GM12878 (cell line): ENCODE results near the gene GRM5. TPM values are rescaled to one million over a fixed set of nuclear protein-coding genes. Genes with fewer than 3 reads are reported as not detected.
"Not testable (repeated sequence)": the region's sequence is repeated elsewhere in the genome, so short reads cannot be mapped to it uniquely, and the experiment has no call there.

Source experiments
- ATAC-seq: fragments of 200-7000 bp; cut with Tn5 transposase; 3 replicates; pipeline ENCODE4 v1.9.1; 2020; ENCODE audit warnings: mild to moderate bottlenecking, moderate library complexity
- BruUV-seq: library from RNA; stranded (reverse); fragments of 400-500 nt; replicated peaks from 2 replicates; lab custom pipeline; 2021; lab: Mats Ljungman, UMichigan
- CTCF ChIA-PET: fragments of 300-600 bp; sonication (Branson Sonifier 250); formaldehyde crosslinking; extraction: SDS; loops from one replicate; lab custom pipeline; 2021; ENCODE audit warnings: inconsistent platforms; lab: Yijun Ruan, JAX
- POLR2A ChIA-PET: fragments of 350-600 bp; formaldehyde crosslinking; extraction: SDS; loops from one replicate; lab custom pipeline; 2021; ENCODE audit warnings: inconsistent platforms; lab: Charles Lee
- RAD21 ChIA-PET: fragments of 300-600 bp; sonication (Branson Sonifier 250); formaldehyde crosslinking; loops from one replicate; lab custom pipeline; 2023; ENCODE audit warnings: antibody characterized with exemption; ENCODE audit not compliant: unreplicated experiment; lab: Charles Lee
- SMC1A ChIA-PET: fragments of 300-600 bp; sonication (Branson Sonifier 250); formaldehyde crosslinking; loops from one replicate; lab custom pipeline; 2023; ENCODE audit not compliant: unreplicated experiment, uncharacterized antibody; lab: Charles Lee
- DNase-seq: peaks from one replicate; pipeline ENCODE4 v3.0.0-alpha.2; 2011; ENCODE audit warnings: low read depth, low spot score
- FAIRE-seq: peaks from 3 replicates; lab custom pipeline; 2011; peaks lifted over from hg19 to GRCh38; lab: Jason Lieb, UNC
- H2AFZ ChIP-seq: 2 replicates; pipeline ENCODE4 v1.6.0; 2011; ENCODE audit warnings: low read depth, low read length, control low read depth; ENCODE audit not compliant: control insufficient read depth
- H3K27ac ChIP-seq: 2 replicates; pipeline ENCODE4 v1.5.1; 2011; ENCODE audit warnings: control low read depth; ENCODE audit not compliant: control insufficient read depth, insufficient read depth
- H3K27me3 ChIP-seq, 2 experiments: replicated peaks in 1 of 2; 2 replicates each; pipeline versions ENCODE4 v1.6.0 to v1.6.1; 2011; ENCODE audit warnings: low read length in 1 of 2; ENCODE audit not compliant: control insufficient read depth in 2 of 2, insufficient read depth in 2 of 2
- H3K36me3 ChIP-seq, 2 experiments: 2 replicates each; pipeline ENCODE4 v1.5.1; 2011; ENCODE audit warnings: low read length in 1 of 2; ENCODE audit not compliant: control insufficient read depth in 2 of 2, insufficient read depth in 2 of 2
- H3K4me1 ChIP-seq: 2 replicates; pipeline ENCODE4 v1.6.1; 2011; ENCODE audit warnings: mild to moderate bottlenecking, low read length, moderate library complexity, mixed read lengths; ENCODE audit not compliant: control insufficient read depth, insufficient read depth
- H3K4me2 ChIP-seq: 2 replicates; pipeline ENCODE4 v1.6.0; 2011; ENCODE audit warnings: control low read depth; ENCODE audit not compliant: control insufficient read depth, insufficient read depth
- H3K4me3 ChIP-seq: fragments of 200-600 bp; sonication (generic); 2 replicates; pipeline ENCODE4 v1.5.1; 2016
- H3K79me2 ChIP-seq: 2 replicates; pipeline ENCODE4 v1.6.0; 2011; ENCODE audit warnings: low read length; ENCODE audit not compliant: control insufficient read depth, insufficient read depth
- H3K9ac ChIP-seq: 2 replicates; pipeline ENCODE4 v1.8.0; 2011; ENCODE audit warnings: low read length, control low read depth, mixed read lengths; ENCODE audit not compliant: control insufficient read depth, insufficient read depth
- H3K9me3 ChIP-seq: replicated peaks from 3 replicates; pipeline ENCODE4 v1.5.1; 2011; ENCODE audit warnings: mild to moderate bottlenecking, low read length; ENCODE audit not compliant: control insufficient read depth, insufficient read depth
- H4K20me1 ChIP-seq: 2 replicates; pipeline ENCODE4 v1.6.0; 2011; ENCODE audit not compliant: control insufficient read depth, insufficient read depth
- ASH2L ChIP-seq: fragments of 300-600, 200-600 bp; sonication (generic); IDR thresholded peaks from 2 replicates; pipeline ENCODE4 v1.6.1; 2017; ENCODE audit warnings: low read depth, mild to moderate bottlenecking, borderline replicate concordance
- GATAD2B ChIP-seq: fragments of 450-650 bp; conservative IDR thresholded peaks from 2 replicates; pipeline ENCODE4 v1.6.1; 2017; ENCODE audit warnings: low read depth, mild to moderate bottlenecking, moderate library complexity
- KLF5 ChIP-seq: fragments of 450-650 bp; IDR thresholded peaks from 2 replicates; pipeline ENCODE4 v1.6.1; 2014; ENCODE audit warnings: mild to moderate bottlenecking; ENCODE audit not compliant: partially characterized antibody
- NR2C2 ChIP-seq: IDR thresholded peaks from 2 replicates; pipeline ENCODE4 v1.6.1; 2011; ENCODE audit warnings: borderline replicate concordance, low read depth; ENCODE audit not compliant: control insufficient read depth, insufficient read length
- PAX8 ChIP-seq: fragments of 450-650 bp; IDR thresholded peaks from 2 replicates; pipeline ENCODE4 v1.6.1; 2017; ENCODE audit warnings: mild to moderate bottlenecking, moderate library complexity
- WRNIP1 ChIP-seq: IDR thresholded peaks from 2 replicates; pipeline ENCODE4 v1.6.1; 2011; ENCODE audit warnings: low read depth, low read length, improper control_type of control experiment, borderline replicate concordance
- ZSCAN29 ChIP-seq: fragments of 450-650 bp; IDR thresholded peaks from 2 replicates; pipeline ENCODE4 v1.6.1; 2017; ENCODE audit warnings: mild to moderate bottlenecking, moderate library complexity
- WGBS: methylation state at CpG from one replicate; pipeline ENCODE4 v1.1.6; 2016; ENCODE audit warnings: low lambda C conversion rate; ENCODE audit not compliant: insufficient replicate concordance, insufficient coverage; ENCODE audit errors: missing lambda C conversion rate; 5-methylcytosine and 5-hydroxymethylcytosine counted together
- in situ Hi-C: fragments of 300-500 bp; cut with MboI; formaldehyde crosslinking; loops from 9 replicates; pipeline ENCODE4 v1.14.3; 2018; ENCODE audit warnings: mixed read lengths
- intact Hi-C: fragments of 100-400 bp; cut with micrococcal nuclease; formaldehyde crosslinking; loops from one replicate; pipeline ENCODE4 v1.14.2; 2022; ENCODE audit not compliant: unreplicated experiment
- polyA plus RNA-seq, 11 experiments: library from polyadenylated mRNA; depleted of rRNA in 4 of 11; unstranded in 6 of 11; stranded (reverse) in 5 of 11; fragments of >200 nt; fragmentation: Nextera tagmentation in 4 of 11; fragmentation: Illumina TruSeq in 1 of 11; extraction: Ambion mirVana in 4 of 11; extraction: Trizol in 1 of 11; gene quantifications; 1 replicate in 1 of 11; 2 replicates in 10 of 11; pipeline versions ENCODE4 v1.2.1 to v1.2.3, GENCODE V29; 2011 to 2016; ENCODE audit warnings: inconsistent platforms in 2 of 11, missing spikeins in 2 of 11, low read depth in 1 of 11
- total RNA-seq, 4 experiments: library from RNA; depleted of rRNA in 3 of 4; stranded (reverse); fragments of >200 nt in 3 of 4; fragmentation: Illumina TruSeq in 1 of 4; extraction: Trizol in 1 of 4; gene quantifications; 2 replicates each; pipeline versions ENCODE4 v1.2.1 to v1.2.3, GENCODE V29; 2013 to 2021

Gene GRM5
- total and polyA plus RNA-seq, 10 of the 15 experiments (the other 5 are each of a cell fraction or from before 2014, with no cell fraction given), result not detected

DNA sequence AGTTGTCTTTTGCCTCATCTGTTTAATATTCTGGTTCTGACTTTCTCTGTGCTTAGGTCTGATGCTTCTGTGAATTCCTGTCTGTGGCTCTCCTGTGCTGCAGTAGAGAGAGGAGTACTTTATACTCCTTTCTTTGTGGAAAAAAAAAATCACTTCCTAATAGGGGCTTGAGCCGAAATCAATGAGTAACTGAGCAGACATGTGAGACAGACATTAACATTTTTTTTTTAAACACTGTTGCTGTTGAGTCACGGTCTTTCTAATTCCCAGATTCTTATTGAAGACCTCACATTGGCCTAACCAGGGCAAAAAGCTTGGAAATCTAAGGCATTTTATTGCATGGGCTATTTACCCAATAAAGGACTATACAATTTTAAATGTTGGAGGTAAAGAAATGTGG is 86.1 kb downstream of the GRM5 start:
- Histone ChIP-seq H3K27ac (no peak overlapping the region), H3K27me3 (no peaks in the 10 kb centered on the region), H2AFZ (no peak overlapping the region), H3K79me2 (no peaks in the 10 kb centered on the region), H3K4me2 (no peak overlapping the region), H3K9me3 (no peaks in the 10 kb centered on the region), H3K4me1 (no peaks in the 10 kb centered on the region), H3K36me3 (no peaks in the 10 kb centered on the region), H3K9ac (no peak overlapping the region), H3K4me3 (no peak overlapping the region), H4K20me1 (no peaks in the 10 kb centered on the region)
- no TSS peak for BruUV-seq
- DNase-seq (no peak), ATAC-seq (no peak), FAIRE-seq (no peak)
- ChIA-PET CTCF (no interaction called here), POLR2A (no interaction called here), SMC1A (no interaction called here), RAD21 (no interaction called here)
- 13% methylated on average over 2 of the region's 2 CpGs for WGBS
- no peak for TF ChIP-seq GATAD2B
- no peak for TF ChIP-seq KLF5
- TF ChIP-seq NR2C2, result no peak
- no peak for TF ChIP-seq WRNIP1
- TF ChIP-seq ZSCAN29, result no peak
- TF ChIP-seq ASH2L, result no peak
- TF ChIP-seq PAX8, result no peak
- intact Hi-C loops (no loop called here), in situ Hi-C loops (no loop called here)

- FAIRE-seq, SMC1A ChIA-PET: not testable (repeated sequence)
Observed at GRCh38 chr11:88978992-88979391, 86.8 kb downstream of the GRM5 start.

GRCh38 chr11:88975441-88975840 is 90.3 kb downstream of the GRM5 start:
- H3K27ac ChIP-seq, H3K4me3 ChIP-seq, H3K9me3 ChIP-seq, H4K20me1 ChIP-seq, H3K4me2 ChIP-seq, H2AFZ ChIP-seq, intact Hi-C loops, RAD21 ChIA-PET, in situ Hi-C loops, H3K4me1 ChIP-seq, SMC1A ChIA-PET, DNase-seq, H3K27me3 ChIP-seq, CTCF ChIA-PET, H3K9ac ChIP-seq, BruUV-seq, ATAC-seq, FAIRE-seq, H3K36me3 ChIP-seq, H3K79me2 ChIP-seq, POLR2A ChIA-PET: not testable (repeated sequence)

More at GRCh38 chr11:88978992-88979391, 86.8 kb downstream of the GRM5 start:
- in situ Hi-C loops, H3K4me2 ChIP-seq, DNase-seq, POLR2A ChIA-PET, H3K9me3 ChIP-seq, H3K27ac ChIP-seq, H4K20me1 ChIP-seq, H3K4me1 ChIP-seq, H3K4me3 ChIP-seq, CTCF ChIA-PET, H3K36me3 ChIP-seq, RAD21 ChIA-PET, H3K79me2 ChIP-seq, BruUV-seq, H2AFZ ChIP-seq, intact Hi-C loops, H3K9ac ChIP-seq, H3K27me3 ChIP-seq, ATAC-seq: not testable (repeated sequence)
- 69% methylated on average over 3 of the region's 3 CpGs for WGBS
